ENCODE measurements around the gene OGFOD1.

GRCh38 chr16:56514845-56515244, 63.5 kb downstream of the OGFOD1 start:
- no peak for TF ChIP-seq POLR2A (IDR thresholded peaks at IDR 0.05)
- no peak for TF ChIP-seq CTCF (IDR thresholded peaks at IDR 0.05)
